ENCODE results near the gene ANKDD1B.

DNA sequence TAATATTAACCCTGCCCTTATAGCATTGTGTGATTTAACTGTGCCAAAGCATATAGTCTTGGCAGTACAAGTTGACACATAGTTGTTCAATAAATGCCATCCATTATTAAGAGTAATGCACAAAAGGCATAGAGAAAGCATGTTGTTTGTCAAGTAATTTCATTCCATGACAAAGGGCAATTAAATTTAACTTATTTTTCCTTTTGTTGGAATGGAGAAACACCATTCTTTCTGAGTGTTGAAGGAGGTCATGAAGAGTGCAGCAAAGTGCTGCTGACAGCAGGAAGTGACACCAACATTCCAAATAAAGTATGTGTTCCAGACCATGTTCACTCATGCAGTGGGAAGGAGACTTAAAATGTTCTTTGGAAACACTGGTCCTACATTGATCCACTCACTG is 29.1 kb downstream of the ANKDD1B start:
- TF ChIP-seq CTCF (IDR thresholded peaks at IDR 0.05; ENCODE audit: control extremely low read depth in 1 of 3, insufficient read depth in 1 of 3, low read depth in 1 of 3, low read length in 3 of 3) (no peak), TEAD4 (IDR thresholded peaks at IDR 0.05; ENCODE audit: low read depth, low read length) (no peak), CHD1 (IDR thresholded peaks at IDR 0.05; ENCODE audit: low read depth, low read length) (no peak), USF2 (IDR thresholded peaks at IDR 0.05; ENCODE audit: low read length) (no peak), POLR2AphosphoS5 (IDR thresholded peaks at IDR 0.05; ENCODE audit: low read depth, low read length) (no peak), FOSL1 (IDR thresholded peaks at IDR 0.05; ENCODE audit: insufficient read depth, low read depth, low read length) (no peak), CBX8 (IDR thresholded peaks at IDR 0.05; ENCODE audit: borderline replicate concordance, low read depth, low read length) (no peak)

Measured in H1 (cell line).